IMR-90 (cell line): ENCODE results near the gene SHC4. TPM values are rescaled to one million over a fixed set of nuclear protein-coding genes. Genes with fewer than 3 reads are reported as not detected.

Experiments used
- ATAC-seq: fragments of 200-7000 bp; cut with Tn5 transposase; 2 replicates; pipeline ENCODE4 v1.9.1; 2020; ENCODE audit warnings: low read depth, mild to moderate bottlenecking, moderate library complexity
- BruUV-seq: library from RNA; stranded (reverse); fragments of 400-500 nt; replicated peaks from 2 replicates; lab custom pipeline; 2021; lab: Mats Ljungman, UMichigan
- CTCF ChIA-PET: fragments of 300-600 bp; formaldehyde crosslinking; extraction: SDS; loops from one replicate; lab custom pipeline; 2021; ENCODE audit warnings: antibody characterized with exemption; lab: Yijun Ruan, JAX
- POLR2A ChIA-PET: fragments of 300-600 bp; sonication (Branson Sonifier 250); formaldehyde crosslinking; loops from one replicate; lab custom pipeline; 2022; ENCODE audit warnings: antibody characterized with exemption; ENCODE audit not compliant: unreplicated experiment; lab: Charles Lee
- DNase-seq: peaks from one replicate; pipeline ENCODE4 v3.0.0; 2013
- H2AFZ ChIP-seq: replicated peaks from 2 replicates; pipeline ENCODE3; 2013; ENCODE audit warnings: low read length, mild to moderate bottlenecking; ENCODE audit not compliant: poor library complexity
- H2AK5ac ChIP-seq: 2 replicates; pipeline ENCODE4 v1.6.1; 2013; ENCODE audit warnings: low read depth, low read length, inconsistent platforms
- H2AK9ac ChIP-seq: replicated peaks from 2 replicates; pipeline ENCODE3; 2013; ENCODE audit warnings: mild to moderate bottlenecking, low read depth, low read length, moderate library complexity; ENCODE audit not compliant: poor library complexity
- H2BK120ac ChIP-seq: 2 replicates; pipeline ENCODE4 v1.6.1; 2013; ENCODE audit warnings: low read depth, low read length, inconsistent platforms
- H2BK15ac ChIP-seq: 3 replicates; pipeline ENCODE4 v1.6.1; 2013; ENCODE audit warnings: low read depth, low read length, inconsistent platforms
- H2BK20ac ChIP-seq: 2 replicates; pipeline ENCODE4 v1.6.1; 2013; ENCODE audit warnings: low read depth, mild to moderate bottlenecking, inconsistent platforms, low read length, moderate library complexity
- H2BK5ac ChIP-seq: 2 replicates; pipeline ENCODE4 v1.6.1; 2013; ENCODE audit warnings: mild to moderate bottlenecking, low read depth, low read length, inconsistent platforms; ENCODE audit not compliant: poor library complexity, severe bottlenecking
- H3K14ac ChIP-seq: replicated peaks from 2 replicates; pipeline ENCODE4 v1.6.1; 2013; ENCODE audit warnings: low read depth, low read length, inconsistent platforms
- H3K18ac ChIP-seq: 2 replicates; pipeline ENCODE4 v1.6.1; 2013; ENCODE audit warnings: low read depth, low read length, control low read depth
- H3K23ac ChIP-seq: 2 replicates; pipeline ENCODE4 v1.6.1; 2013; ENCODE audit warnings: low read depth, low read length, inconsistent platforms
- H3K27ac ChIP-seq: 2 replicates; pipeline ENCODE4 v1.5.1; 2013; ENCODE audit warnings: mild to moderate bottlenecking, control low read depth, low read length; ENCODE audit not compliant: insufficient read depth
- H3K27me3 ChIP-seq: 2 replicates; pipeline ENCODE4 v1.6.1; 2013; ENCODE audit warnings: low read length; ENCODE audit not compliant: control insufficient read depth, insufficient read depth
- H3K36me3 ChIP-seq: 2 replicates; pipeline ENCODE4 v1.6.1; 2013; ENCODE audit warnings: low read length, mixed read lengths; ENCODE audit not compliant: control insufficient read depth, insufficient read depth
- H3K4ac ChIP-seq: 2 replicates; pipeline ENCODE4 v1.6.1; 2013; ENCODE audit warnings: low read depth, low read length, inconsistent platforms
- H3K4me1 ChIP-seq: 2 replicates; pipeline ENCODE4 v1.6.1; 2013; ENCODE audit warnings: low read length, mixed read lengths; ENCODE audit not compliant: control insufficient read depth, insufficient read depth
- H3K4me2 ChIP-seq: 2 replicates; pipeline ENCODE4 v1.6.1; 2013; ENCODE audit warnings: low read depth, mild to moderate bottlenecking, control low read depth, low read length, moderate library complexity
- H3K4me3 ChIP-seq: 2 replicates; pipeline ENCODE4 v1.5.1; 2013; ENCODE audit warnings: low read depth, mild to moderate bottlenecking, control low read depth, low read length, moderate library complexity; ENCODE audit not compliant: insufficient read depth
- H3K56ac ChIP-seq: 2 replicates; pipeline ENCODE4 v1.6.1; 2013; ENCODE audit warnings: low read length, inconsistent platforms; ENCODE audit not compliant: insufficient read depth; ENCODE audit errors: extremely low read depth
- H3K79me1 ChIP-seq, 2 experiments: 2 replicates each; pipeline ENCODE4 v1.6.1; 2013; ENCODE audit warnings: low read length in 2 of 2, inconsistent platforms in 1 of 2, low read depth in 1 of 2
- H3K9ac ChIP-seq: 2 replicates; pipeline ENCODE4 v1.6.1; 2013; ENCODE audit warnings: low read depth, low read length, control low read depth
- H3K9me1 ChIP-seq: 2 replicates; pipeline ENCODE4 v1.6.1; 2013; ENCODE audit warnings: low read length, inconsistent platforms; ENCODE audit not compliant: insufficient read depth
- H3K9me3 ChIP-seq: 2 replicates; pipeline ENCODE4 v1.6.1; 2013; ENCODE audit warnings: low read length; ENCODE audit not compliant: control insufficient read depth, insufficient read depth
- H4K20me1 ChIP-seq: 2 replicates; pipeline ENCODE4 v1.6.1; 2013; ENCODE audit warnings: low read length, inconsistent platforms; ENCODE audit not compliant: insufficient read depth
- H4K5ac ChIP-seq: 2 replicates; pipeline ENCODE4 v1.6.1; 2013; ENCODE audit warnings: mild to moderate bottlenecking, low read depth, low read length, control low read depth
- H4K8ac ChIP-seq, 2 experiments: 2 replicates each; pipeline ENCODE4 v1.6.1; 2013; ENCODE audit warnings: low read depth in 2 of 2, low read length in 2 of 2, control low read depth in 1 of 2, inconsistent platforms in 1 of 2
- H4K91ac ChIP-seq: 2 replicates; pipeline ENCODE4 v1.6.1; 2013; ENCODE audit warnings: low read depth, low read length, inconsistent platforms; ENCODE audit not compliant: insufficient read depth
- ELK1 ChIP-seq: fragments of 150-350 bp; IDR thresholded peaks from 2 replicates; pipeline ENCODE4 v1.6.1; 2016; ENCODE audit warnings: low read depth, mild to moderate bottlenecking, low read length, moderate library complexity, borderline replicate concordance
- FOS ChIP-seq: fragments of 150-350 bp; IDR thresholded peaks from 2 replicates; pipeline ENCODE4 v1.6.1; 2016; ENCODE audit warnings: low read depth, low read length
- MAFK ChIP-seq: IDR thresholded peaks from 2 replicates; pipeline ENCODE4 v1.6.1; 2012; ENCODE audit warnings: low read depth, low read length, improper control_type of control experiment
- MAZ ChIP-seq: IDR thresholded peaks from 2 replicates; pipeline ENCODE4 v1.6.1; 2012; ENCODE audit warnings: low read depth, mild to moderate bottlenecking, low read length, improper control_type of control experiment, moderate library complexity, borderline replicate concordance
- MXI1 ChIP-seq: IDR thresholded peaks from 2 replicates; pipeline ENCODE4 v1.6.1; 2012; ENCODE audit warnings: low read depth, mild to moderate bottlenecking, low read length, moderate library complexity, borderline replicate concordance
- NFE2L2 ChIP-seq: fragments of 150-350 bp; IDR thresholded peaks from 2 replicates; pipeline ENCODE4 v1.6.1; 2016; ENCODE audit warnings: low read depth, mild to moderate bottlenecking, low read length
- RCOR1 ChIP-seq: IDR thresholded peaks from 2 replicates; pipeline ENCODE4 v1.6.1; 2012; ENCODE audit warnings: mild to moderate bottlenecking, low read length, improper control_type of control experiment; ENCODE audit not compliant: insufficient replicate concordance
- SMC3 ChIP-seq: fragments of 150-350 bp; IDR thresholded peaks from 2 replicates; pipeline ENCODE4 v1.6.1; 2016; ENCODE audit warnings: low read depth, mild to moderate bottlenecking, antibody characterized with exemption, low read length, moderate library complexity
- WGBS, 2 experiments: methylation state at CpG; one replicate each; pipeline versions ENCODE4 v1.1.5 to v1.1.7; 2013; ENCODE audit warnings: missing lambda C conversion rate in 2 of 2; ENCODE audit not compliant: insufficient read length in 1 of 2; ENCODE audit errors: extremely low coverage in 2 of 2; 5-methylcytosine and 5-hydroxymethylcytosine counted together
- dilution Hi-C: fragments of 300-500 bp; cut with HindIII; formaldehyde crosslinking; loops from one replicate; pipeline ENCODE4 v1.14.3; 2018; ENCODE audit warnings: low sequenced_read_pairs; ENCODE audit not compliant: unreplicated experiment
- in situ Hi-C: fragments of 300-500 bp; cut with MboI; formaldehyde crosslinking; loops from 3 replicates; pipeline ENCODE4 v1.14.3; 2019; ENCODE audit warnings: low sequenced_read_pairs, inconsistent platforms, mixed read lengths
- intact Hi-C: fragments of 100-400 bp; cut with micrococcal nuclease; formaldehyde crosslinking; loops from 2 replicates; pipeline ENCODE4 v1.10.0; 2022
- polyA plus RNA-seq, 3 experiments: library from polyadenylated mRNA; depleted of rRNA; stranded (reverse); fragments of >200 nt; gene quantifications; 2 replicates each; pipeline ENCODE4 v1.2.3, GENCODE V29; 2012; ENCODE audit warnings: low replicate concordance in 1 of 3
- total RNA-seq: library from RNA; depleted of rRNA; stranded (reverse); fragments of >200 nt; gene quantifications from 2 replicates; pipeline ENCODE4 v1.2.3, GENCODE V29; 2012

Gene SHC4
- total and polyA plus RNA-seq, 2 of the 4 experiments (the other 2 are of a cell fraction), result 0.91 to 2.7 TPM

GRCh38 chr15:48976444-48977088 is 12.8 kb upstream of the SHC4 start:
- Histone ChIP-seq H3K9me1 (peaks cover 2% of the 10 kb centered on the region; the same call in 1 of the 2 replicates), H3K14ac (peak overlapping the region; percentile 84), H3K79me1 (no peaks in the 10 kb centered on the region), H4K8ac (peak overlapping the region; percentile 69 to 88; a peak in 2 of 4 replicates), H3K27ac (no peak overlapping the region), H4K5ac (peak overlapping the region; percentile 58; the same call in 1 of the 2 replicates), H2AFZ (peak overlapping the region; percentile 95), H2BK120ac (peak overlapping the region; percentile 95), H2BK20ac (0 out of 2 replicates have a peak overlapping the region, but pooled peaks have one; percentile 62), H3K56ac (no peak overlapping the region), H4K20me1 (no peaks in the 10 kb centered on the region), H3K9me3 (no peaks in the 10 kb centered on the region), H3K4me1 (no peaks in the 10 kb centered on the region; the same call in 1 of the 2 replicates), H3K18ac (no peak overlapping the region), H2AK9ac (peak overlapping the region; percentile 63), H3K23ac (peak overlapping the region; percentile 83), H3K27me3 (no peaks in the 10 kb centered on the region), H4K91ac (peak overlapping the region; percentile 60; the same call in 1 of the 2 replicates), H2BK5ac (no peak overlapping the region), H3K4me3 (no peak overlapping the region), H3K4me2 (no peak overlapping the region), H3K4ac (peak overlapping the region; percentile 88), H2BK15ac (0 out of 3 replicates have a peak overlapping the region, but pooled peaks have one; percentile 31), H3K9ac (no peak overlapping the region), H3K36me3 (no peaks in the 10 kb centered on the region), H2AK5ac (peak overlapping the region; percentile 79)
- BruUV-seq, result no TSS peak
- ATAC-seq (no peak), DNase-seq (no peak)
- in situ Hi-C loops, result no loop called here
- no peak for TF ChIP-seq MAFK
- no peak for TF ChIP-seq MXI1
- no peak for TF ChIP-seq NFE2L2
- TF ChIP-seq MAZ, result no peak
- TF ChIP-seq SMC3, result no peak
- no peak for TF ChIP-seq RCOR1
- no peak for TF ChIP-seq FOS
- TF ChIP-seq ELK1, result no peak
- ChIA-PET POLR2A (interaction anchor here (1.3 kb wide), 1 partner anchor 115 kb away, joined by 4 read pairs; no protein-coding TSS in a partner anchor), CTCF (interaction anchor here (1.1 to 2.8 kb wide), 4 partner anchors 11 to 115 kb away, joined by 3 to 34 read pairs (median 8); partner anchors contain the start of genes EID1 and SHC4)
- 100% methylated on average over 4 of the region's 17 CpGs; no CpG with 5 or more reads in 1 of the 2 experiments for WGBS, 2 experiments
- dilution Hi-C loops, result no loop called here
- intact Hi-C loops, result no loop called here
